ENCODE data around the gene SCNN1G. TPM values are rescaled to one million over a fixed set of nuclear protein-coding genes. Genes with fewer than 3 reads are reported as not detected.

The SCNN1G gene
- total RNA-seq, 1 donor from 2014 or later, result not detected

DNA sequence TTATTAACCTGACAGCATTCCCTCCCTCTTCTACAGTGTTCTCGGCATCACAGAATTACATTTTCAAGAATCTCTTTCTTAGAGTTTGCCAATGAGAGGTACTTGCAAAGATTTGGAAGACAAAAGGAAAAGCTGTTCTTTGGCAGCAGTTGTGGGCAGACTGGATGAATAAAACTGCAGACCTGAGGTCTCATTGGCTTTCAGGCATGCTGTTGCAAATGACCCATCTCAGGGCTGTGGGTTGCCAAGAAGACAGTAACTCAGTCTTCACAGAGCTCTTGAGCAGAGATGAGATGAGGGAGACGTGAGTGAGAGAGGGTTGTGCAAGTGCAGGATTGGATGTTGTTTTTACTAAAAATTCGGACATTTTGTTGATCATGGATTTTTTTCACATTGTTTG is 22.0 kb upstream of the SCNN1G start:
- TF ChIP-seq, protein P1, sequence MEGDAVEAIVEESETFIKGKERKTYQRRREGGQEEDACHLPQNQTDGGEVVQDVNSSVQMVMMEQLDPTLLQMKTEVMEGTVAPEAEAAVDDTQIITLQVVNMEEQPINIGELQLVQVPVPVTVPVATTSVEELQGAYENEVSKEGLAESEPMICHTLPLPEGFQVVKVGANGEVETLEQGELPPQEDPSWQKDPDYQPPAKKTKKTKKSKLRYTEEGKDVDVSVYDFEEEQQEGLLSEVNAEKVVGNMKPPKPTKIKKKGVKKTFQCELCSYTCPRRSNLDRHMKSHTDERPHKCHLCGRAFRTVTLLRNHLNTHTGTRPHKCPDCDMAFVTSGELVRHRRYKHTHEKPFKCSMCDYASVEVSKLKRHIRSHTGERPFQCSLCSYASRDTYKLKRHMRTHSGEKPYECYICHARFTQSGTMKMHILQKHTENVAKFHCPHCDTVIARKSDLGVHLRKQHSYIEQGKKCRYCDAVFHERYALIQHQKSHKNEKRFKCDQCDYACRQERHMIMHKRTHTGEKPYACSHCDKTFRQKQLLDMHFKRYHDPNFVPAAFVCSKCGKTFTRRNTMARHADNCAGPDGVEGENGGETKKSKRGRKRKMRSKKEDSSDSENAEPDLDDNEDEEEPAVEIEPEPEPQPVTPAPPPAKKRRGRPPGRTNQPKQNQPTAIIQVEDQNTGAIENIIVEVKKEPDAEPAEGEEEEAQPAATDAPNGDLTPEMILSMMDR (IDR thresholded peaks at IDR 0.05), result no peak
- no peaks in the 10 kb centered on the region for H3K4me1 Mint-ChIP-seq (ENCODE audit: low read depth)
- H3K4me3 Mint-ChIP-seq (ENCODE audit: unreplicated experiment), result no peak overlapping the region
- peaks cover 7% of the 10 kb centered on the region for H3K9me3 Mint-ChIP-seq (ENCODE audit: low read depth)
- peaks cover 47% of the 10 kb centered on the region for H3K27me3 Mint-ChIP-seq (ENCODE audit: low read depth)
- no peaks in the 10 kb centered on the region for H3K36me3 Mint-ChIP-seq (ENCODE audit: low read depth)
- no peak overlapping the region for H3K27ac Mint-ChIP-seq (ENCODE audit: unreplicated experiment)
- DNase-seq (ENCODE audit: low spot score), result no peak

DNA sequence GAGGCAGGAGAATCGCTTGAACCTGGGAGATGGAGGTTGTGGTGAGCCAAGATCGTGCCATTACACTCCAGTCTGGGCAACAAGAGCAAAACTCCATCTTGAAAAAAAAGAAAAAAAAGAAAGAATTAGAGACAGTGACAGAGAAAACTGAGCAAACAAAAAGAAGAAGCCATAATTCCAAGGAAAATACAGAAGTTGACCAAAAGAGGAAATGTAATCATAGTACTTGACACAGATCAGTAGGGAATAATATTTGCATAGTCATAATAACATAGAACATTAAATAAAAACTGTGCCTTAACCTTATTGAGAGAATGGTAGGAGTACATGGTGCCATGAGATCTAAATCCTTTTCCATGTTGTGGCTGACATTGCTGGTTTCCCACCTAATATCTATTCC is 18.6 kb upstream of the SCNN1G start:
- TF ChIP-seq, protein P1 (IDR thresholded peaks at IDR 0.05), result no peak
- Mint-ChIP-seq H3K27me3 (ENCODE audit: low read depth) (peaks cover 57% of the 10 kb centered on the region), H3K4me1 (ENCODE audit: low read depth) (no peaks in the 10 kb centered on the region), H3K4me3 (ENCODE audit: unreplicated experiment) (no peak overlapping the region), H3K27ac (ENCODE audit: unreplicated experiment) (no peak overlapping the region), H3K36me3 (ENCODE audit: low read depth) (no peaks in the 10 kb centered on the region), H3K9me3 (ENCODE audit: low read depth) (peaks cover 11% of the 10 kb centered on the region)
- DNase-seq (ENCODE audit: low spot score), result no peak

DNA sequence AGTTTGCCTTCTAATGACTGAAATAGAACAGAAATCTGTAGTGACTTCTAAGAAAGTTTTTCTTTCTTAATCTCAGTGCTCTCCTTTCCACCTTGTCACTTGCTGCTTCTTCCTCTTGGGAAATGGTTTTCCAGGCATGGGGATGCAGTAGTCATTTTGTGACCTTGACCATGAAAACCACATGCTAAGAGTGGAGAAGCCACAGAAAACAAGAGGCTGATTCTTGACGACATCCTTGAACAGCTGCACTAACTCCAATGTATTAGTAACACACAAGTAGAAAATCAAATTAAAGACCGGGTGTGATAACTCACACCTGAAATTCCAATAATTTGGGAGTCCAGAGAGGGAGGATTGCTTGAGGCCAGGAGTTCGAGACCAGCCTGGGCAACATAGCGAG is 17.8 kb upstream of the SCNN1G start:
- no peaks in the 10 kb centered on the region for H3K36me3 Mint-ChIP-seq (ENCODE audit: low read depth)
- peaks cover 57% of the 10 kb centered on the region for H3K27me3 Mint-ChIP-seq (ENCODE audit: low read depth)
- no peak overlapping the region for H3K4me3 Mint-ChIP-seq (ENCODE audit: unreplicated experiment)
- DNase-seq (ENCODE audit: low spot score), result no peak
- TF ChIP-seq, protein P1 (IDR thresholded peaks at IDR 0.05), result no peak
- peaks cover 11% of the 10 kb centered on the region for H3K9me3 Mint-ChIP-seq (ENCODE audit: low read depth)
- H3K4me1 Mint-ChIP-seq (ENCODE audit: low read depth), result no peaks in the 10 kb centered on the region
- H3K27ac Mint-ChIP-seq (ENCODE audit: unreplicated experiment), result no peak overlapping the region

DNA sequence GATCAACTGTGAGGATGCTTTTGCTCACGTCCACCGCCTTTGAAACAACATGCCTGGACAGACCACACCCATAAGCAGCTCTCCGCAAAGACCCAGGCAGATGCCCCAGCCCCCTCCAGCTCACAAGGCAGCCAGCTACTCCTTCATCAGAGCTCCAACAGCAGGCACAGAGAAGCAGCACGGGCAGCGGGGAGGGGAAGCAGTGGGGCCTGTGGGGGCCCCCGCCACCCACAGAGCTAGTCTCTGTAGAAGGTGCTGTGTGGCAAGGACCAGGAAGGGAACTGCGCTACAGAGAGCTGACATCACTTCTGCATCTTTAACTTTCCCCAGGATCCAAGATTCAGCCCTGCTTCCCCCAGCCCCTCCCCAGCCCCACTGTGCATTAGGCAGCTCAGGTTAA is 10.0 kb upstream of the SCNN1G start:
- TF ChIP-seq, protein P1 (IDR thresholded peaks at IDR 0.05), result no peak
- Mint-ChIP-seq H3K36me3 (ENCODE audit: low read depth) (no peaks in the 10 kb centered on the region), H3K4me3 (ENCODE audit: unreplicated experiment) (no peak overlapping the region), H3K27me3 (ENCODE audit: low read depth) (peaks cover 30% of the 10 kb centered on the region), H3K9me3 (ENCODE audit: low read depth) (no peaks in the 10 kb centered on the region), H3K27ac (ENCODE audit: unreplicated experiment) (no peak overlapping the region), H3K4me1 (ENCODE audit: low read depth) (no peaks in the 10 kb centered on the region)
- no peak for DNase-seq (ENCODE audit: low spot score)

DNA sequence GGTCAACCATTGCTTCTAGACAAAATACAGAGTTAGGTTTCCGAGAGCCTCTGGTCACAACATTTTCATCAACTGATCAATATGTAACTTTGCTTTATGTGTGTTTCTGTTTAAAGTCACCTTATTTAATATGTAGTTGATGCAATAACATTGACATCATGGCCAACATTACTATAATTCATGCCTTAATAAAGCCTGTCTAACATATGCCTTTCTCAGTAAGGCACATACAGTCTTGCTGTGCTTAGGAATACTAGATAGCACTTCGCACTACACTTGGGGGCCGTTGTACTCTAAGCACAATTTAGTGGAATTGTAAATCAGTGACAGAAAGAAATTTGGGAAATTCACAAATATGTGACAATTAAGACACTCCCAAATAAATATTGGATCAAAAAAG is 9.6 kb upstream of the SCNN1G start:
- H3K36me3 Mint-ChIP-seq (ENCODE audit: low read depth), result no peaks in the 10 kb centered on the region
- TF ChIP-seq, protein P1 (IDR thresholded peaks at IDR 0.05), result no peak
- no peaks in the 10 kb centered on the region for H3K9me3 Mint-ChIP-seq (ENCODE audit: low read depth)
- peaks cover 26% of the 10 kb centered on the region for H3K27me3 Mint-ChIP-seq (ENCODE audit: low read depth)
- H3K27ac Mint-ChIP-seq (ENCODE audit: unreplicated experiment), result no peak overlapping the region
- DNase-seq (ENCODE audit: low spot score), result no peak
- no peak overlapping the region for H3K4me3 Mint-ChIP-seq (ENCODE audit: unreplicated experiment)
- no peaks in the 10 kb centered on the region for H3K4me1 Mint-ChIP-seq (ENCODE audit: low read depth)
